ENCODE data around the gene SEL1L3. TPM values are rescaled to one million over a fixed set of nuclear protein-coding genes. Genes with fewer than 3 reads are reported as not detected.

SEL1L3 gene
- total RNA-seq, 1 donor from 2014 or later = 73.9 TPM

Other genes starting within 250 kb of the SEL1L3 start
- not detected in 2 replicates for gene SLC34A2, start 207.1 kb downstream of the SEL1L3 start, total RNA-seq
- gene SMIM20, start 51.2 kb upstream of the SEL1L3 start, total RNA-seq = 13.2 and 22.2 TPM in 2 replicates